Measurements from ENCODE around the gene MAGI2.

DNA sequence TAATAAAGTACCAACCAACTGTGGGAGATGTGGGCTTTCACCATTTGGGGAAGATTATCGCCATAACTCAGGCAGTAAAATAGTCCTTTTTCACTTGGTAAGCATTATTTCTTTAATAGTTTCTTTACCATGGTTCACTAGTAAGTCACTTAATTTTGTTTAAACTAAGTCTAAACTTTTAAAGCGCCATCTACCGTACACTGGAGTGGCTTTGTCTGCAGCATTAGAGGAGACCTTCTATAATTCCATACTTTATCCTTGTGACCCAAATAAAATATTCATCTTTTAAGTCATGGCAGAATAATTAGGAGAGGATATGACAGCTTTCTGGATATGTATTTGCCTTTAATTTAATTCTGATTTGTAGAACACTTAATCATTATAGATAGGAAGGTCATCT lies 468.0 kb downstream of the MAGI2 start:
- TF ChIP-seq, protein P1, sequence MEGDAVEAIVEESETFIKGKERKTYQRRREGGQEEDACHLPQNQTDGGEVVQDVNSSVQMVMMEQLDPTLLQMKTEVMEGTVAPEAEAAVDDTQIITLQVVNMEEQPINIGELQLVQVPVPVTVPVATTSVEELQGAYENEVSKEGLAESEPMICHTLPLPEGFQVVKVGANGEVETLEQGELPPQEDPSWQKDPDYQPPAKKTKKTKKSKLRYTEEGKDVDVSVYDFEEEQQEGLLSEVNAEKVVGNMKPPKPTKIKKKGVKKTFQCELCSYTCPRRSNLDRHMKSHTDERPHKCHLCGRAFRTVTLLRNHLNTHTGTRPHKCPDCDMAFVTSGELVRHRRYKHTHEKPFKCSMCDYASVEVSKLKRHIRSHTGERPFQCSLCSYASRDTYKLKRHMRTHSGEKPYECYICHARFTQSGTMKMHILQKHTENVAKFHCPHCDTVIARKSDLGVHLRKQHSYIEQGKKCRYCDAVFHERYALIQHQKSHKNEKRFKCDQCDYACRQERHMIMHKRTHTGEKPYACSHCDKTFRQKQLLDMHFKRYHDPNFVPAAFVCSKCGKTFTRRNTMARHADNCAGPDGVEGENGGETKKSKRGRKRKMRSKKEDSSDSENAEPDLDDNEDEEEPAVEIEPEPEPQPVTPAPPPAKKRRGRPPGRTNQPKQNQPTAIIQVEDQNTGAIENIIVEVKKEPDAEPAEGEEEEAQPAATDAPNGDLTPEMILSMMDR (IDR thresholded peaks at IDR 0.05; ENCODE audit: insufficient read depth, low read depth, low read length), result no peak
- TF ChIP-seq EZH2 (IDR thresholded peaks at IDR 0.05; ENCODE audit: insufficient read depth, low read length), result no peak

All from astrocyte (in vitro differentiated cells and primary cell).